ENCODE data around the gene RNASE1. TPM values are rescaled to one million over a fixed set of nuclear protein-coding genes. Genes with fewer than 3 reads are reported as not detected.

Gene RNASE1
- total and polyA plus RNA-seq, 9 of the 15 experiments (the other 6 are each of a cell fraction or from before 2014, with no cell fraction given), result 6.4 to 33.3 (median 13.9) TPM

GRCh38 chr14:20848316-20848954, 45.8 kb upstream of the RNASE1 start:
- Histone ChIP-seq H3K9me1 (ENCODE audit: control insufficient read depth, insufficient read depth, low read length) (no peaks in the 10 kb centered on the region), H3K4me1 (replicated peaks in 1 of 2; ENCODE audit: control insufficient read depth in 2 of 2, insufficient read depth in 2 of 2, low read length in 2 of 2) (peaks cover 0 to 4% of the 10 kb centered on the region in 2 experiments; a peak in 3 of 5 replicates), H2AFZ (ENCODE audit: low read depth, low read length) (peak overlapping the region; percentile 67), H3K9ac (ENCODE audit: insufficient read depth in 1 of 2, low read depth in 2 of 2, low read length in 2 of 2) (no peak overlapping the region), H3K4me3 (no peak overlapping the region), H4K20me1 (replicated peaks; ENCODE audit: control insufficient read depth, insufficient read depth, low read length) (no peaks in the 10 kb centered on the region), H3K27ac (ENCODE audit: extremely low read depth, low read depth, low read length) (no peak overlapping the region), H3K36me3 (ENCODE audit: control insufficient read depth, insufficient read depth, low read length) (no peaks in the 10 kb centered on the region), H3K27me3 (ENCODE audit: control insufficient read depth in 2 of 2, insufficient read depth in 2 of 2, low read length in 2 of 2) (no peaks in the 10 kb centered on the region), H3K79me2 (ENCODE audit: control insufficient read depth, insufficient read depth, low read length) (no peaks in the 10 kb centered on the region), H3K9me3 (replicated peaks; ENCODE audit: control insufficient read depth, insufficient read depth, low read depth, low read length) (no peaks in the 10 kb centered on the region), H3K4me2 (ENCODE audit: insufficient read depth, low read length) (0 out of 2 replicates have a peak overlapping the region, but pooled peaks have one; percentile 17)
- ATAC-seq (peak; percentile 71), FAIRE-seq (peak; percentile 40), DNase-seq (ENCODE audit: extremely low read depth in 1 of 4, low spot score in 3 of 4) (peak in 2 of 4 experiments; percentile 18 to 40)
- ChIA-PET CTCF (ENCODE audit: low intra/inter-chr PET ratio) (no interaction called here), POLR2A (no interaction called here)
- no TSS peak for BruUV-seq (replicated peaks)
- in situ Hi-C loops (cut with MboI) (no loop called here), intact Hi-C loops (cut with micrococcal nuclease) (no loop called here)
- WGBS (ENCODE audit: insufficient coverage, low coverage, missing lambda C conversion rate), result 9% methylated on average over 6 of the region's 9 CpGs
- TF ChIP-seq FOXO4 (CRISPR knock-in tag; IDR thresholded peaks at IDR 0.05) (no peak), CBX1 (IDR thresholded peaks at IDR 0.05; ENCODE audit: low read depth) (no peak), NELFE (IDR thresholded peaks at IDR 0.05; ENCODE audit: insufficient read depth, insufficient read length) (no peak), ZNF644 (tag; IDR thresholded peaks at IDR 0.05; ENCODE audit: low read depth) (no peak), HOXB6 (CRISPR knock-in tag; IDR thresholded peaks at IDR 0.05; ENCODE audit: borderline replicate concordance) (no peak), KDM1A (IDR thresholded peaks at IDR 0.05) (peak; percentile 11 to 34; a peak in 1 of 4 replicates), ZNF444 (CRISPR knock-in tag; IDR thresholded peaks at IDR 0.05) (no peak), BMI1 (IDR thresholded peaks at IDR 0.05; ENCODE audit: low read length) (no peak), CUX1 (CRISPR knock-in tag; IDR thresholded peaks at IDR 0.05) (no peak), CC2D1A (IDR thresholded peaks at IDR 0.05) (no peak), NFE2 (IDR thresholded peaks at IDR 0.05; ENCODE audit: low read depth) (0 out of 2 replicates have a peak, but pooled peaks have one; percentile 17), ZNF143 (CRISPR knock-in tag; IDR thresholded peaks at IDR 0.05) (no peak), TCF7 (IDR thresholded peaks at IDR 0.05; ENCODE audit: borderline replicate concordance) (no peak), TAF9B (IDR thresholded peaks at IDR 0.05; ENCODE audit: partially characterized antibody) (no peak), ZNF133 (CRISPR knock-in tag; IDR thresholded peaks at IDR 0.05) (no peak), TAF15 (IDR thresholded peaks at IDR 0.05; ENCODE audit: low read depth, low read length) (no peak), CCAR2 (IDR thresholded peaks at IDR 0.05; ENCODE audit: low read depth, low read length) (no peak)

Data from K562 (cell line).